ENCODE measurements around the gene SPATS2. TPM values are rescaled to one million over a fixed set of nuclear protein-coding genes. Genes with fewer than 3 reads are reported as not detected.
"Not testable (repeated sequence)": the region's sequence is repeated elsewhere in the genome, so short reads cannot be mapped to it uniquely, and the experiment has no call there.

The SPATS2 gene
- total RNA-seq, 1 donor from 2014 or later, result 32.1 TPM

DNA sequence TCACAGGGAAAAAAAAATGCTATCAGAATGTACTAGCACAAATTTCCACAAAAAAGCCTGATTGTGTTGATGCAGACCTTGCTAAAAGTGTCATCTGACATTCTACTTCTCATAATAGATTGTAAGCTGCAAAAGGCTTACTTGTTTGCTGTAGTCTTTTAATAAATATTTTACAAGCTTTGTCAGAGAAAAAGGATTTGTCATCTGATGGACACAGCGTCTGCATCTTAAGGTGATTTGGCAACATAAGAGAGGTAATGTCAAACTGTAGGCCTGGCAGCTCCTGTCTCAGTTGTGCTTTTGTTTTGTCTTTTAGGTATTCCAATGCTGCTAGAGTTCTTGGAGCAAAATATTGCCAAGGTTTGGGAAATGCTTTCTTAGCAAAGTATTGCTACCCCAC is 145.3 kb downstream of the SPATS2 start:
- no peak for DNase-seq (ENCODE audit: low spot score)

DNA sequence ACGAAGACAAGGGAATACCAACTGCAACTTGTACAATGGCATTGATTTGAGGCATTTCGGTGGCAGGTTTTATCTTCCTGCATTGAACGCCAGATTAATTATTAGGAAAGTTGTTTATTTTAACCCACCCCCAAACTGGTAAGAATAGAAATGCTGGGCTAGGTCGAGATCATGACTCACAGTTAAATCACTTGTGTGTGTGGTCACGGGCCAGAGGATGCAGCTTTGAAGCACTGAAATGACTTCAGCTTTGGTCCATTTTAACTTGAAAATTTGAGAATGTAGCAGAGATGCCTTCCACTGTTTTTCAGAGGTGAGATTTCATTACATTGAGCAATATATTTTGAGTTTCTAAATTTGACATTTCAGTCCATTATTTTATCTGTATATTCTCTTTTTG is 148.0 kb downstream of the SPATS2 start:
- peak; percentile 67 for DNase-seq (ENCODE audit: low spot score)

DNA sequence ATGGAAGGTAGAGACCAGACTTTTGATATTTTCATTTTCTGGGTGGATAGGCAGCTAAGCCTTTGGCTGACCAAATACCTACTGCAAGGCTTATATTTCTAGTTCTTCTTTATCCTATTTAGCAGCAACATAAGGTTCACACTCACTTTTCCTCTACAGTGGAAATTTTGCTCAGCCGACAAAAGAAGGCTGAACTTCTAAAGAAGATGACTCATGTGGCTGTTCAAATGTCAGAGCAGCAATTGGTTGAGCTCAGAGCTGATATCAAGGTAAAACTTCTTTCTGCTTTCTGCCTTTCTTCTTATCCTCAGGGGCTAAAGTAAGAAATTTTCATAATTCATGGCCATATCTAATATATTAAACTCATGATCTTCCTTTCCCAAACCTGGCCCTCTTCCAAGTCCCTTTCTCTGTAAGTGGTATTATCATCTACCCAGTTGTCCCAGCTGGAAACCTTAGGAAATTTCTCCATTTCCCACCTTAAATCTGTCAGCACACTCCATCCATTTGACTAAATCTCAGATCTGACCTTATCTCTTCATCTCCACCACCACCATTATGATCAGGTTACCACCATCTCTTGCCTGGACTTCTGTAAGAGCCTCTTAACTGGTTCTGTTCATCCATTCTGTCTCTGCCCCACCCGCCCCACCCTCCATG is 151.8 kb downstream of the SPATS2 start:
- no peak for DNase-seq (ENCODE audit: low spot score)

DNA sequence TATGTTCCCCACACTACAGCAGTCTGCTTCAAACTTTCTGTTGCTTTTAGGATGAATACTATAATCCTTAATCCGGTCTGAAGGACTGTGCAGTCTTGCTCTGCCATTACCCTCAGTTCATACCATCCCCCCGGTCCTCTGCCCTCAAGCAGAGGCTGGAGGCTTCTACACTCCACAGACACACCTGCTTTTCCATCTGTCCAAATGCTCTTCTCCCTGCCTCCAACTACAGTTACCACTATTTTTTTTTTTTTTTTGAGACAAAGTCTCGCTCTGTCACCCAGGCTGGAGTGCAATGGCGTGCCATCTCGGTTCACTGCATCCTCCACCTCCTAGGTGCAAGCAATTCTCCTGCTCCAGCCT is 152.3 kb downstream of the SPATS2 start:
- DNase-seq (ENCODE audit: low spot score), result no peak

DNA sequence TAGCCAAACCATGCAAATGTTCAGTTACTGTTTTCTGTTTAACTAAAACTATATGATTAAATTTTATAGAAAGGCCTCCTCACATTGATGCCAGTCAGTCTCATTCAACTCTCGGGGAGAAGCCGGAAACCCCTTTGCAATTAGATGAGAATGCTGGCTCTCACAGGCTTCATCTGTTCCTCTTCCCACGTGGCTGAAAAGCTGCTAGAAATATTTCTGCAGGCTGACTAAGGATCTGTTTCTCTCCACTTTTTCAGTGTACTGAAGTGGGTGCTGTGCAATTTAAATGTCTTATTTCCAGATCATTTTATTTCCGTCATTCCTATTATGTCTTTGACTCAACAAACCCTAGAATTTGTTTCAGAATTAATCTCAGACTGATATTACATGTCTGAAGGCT is 154.1 kb downstream of the SPATS2 start:
- no peak for DNase-seq (ENCODE audit: low spot score)

DNA sequence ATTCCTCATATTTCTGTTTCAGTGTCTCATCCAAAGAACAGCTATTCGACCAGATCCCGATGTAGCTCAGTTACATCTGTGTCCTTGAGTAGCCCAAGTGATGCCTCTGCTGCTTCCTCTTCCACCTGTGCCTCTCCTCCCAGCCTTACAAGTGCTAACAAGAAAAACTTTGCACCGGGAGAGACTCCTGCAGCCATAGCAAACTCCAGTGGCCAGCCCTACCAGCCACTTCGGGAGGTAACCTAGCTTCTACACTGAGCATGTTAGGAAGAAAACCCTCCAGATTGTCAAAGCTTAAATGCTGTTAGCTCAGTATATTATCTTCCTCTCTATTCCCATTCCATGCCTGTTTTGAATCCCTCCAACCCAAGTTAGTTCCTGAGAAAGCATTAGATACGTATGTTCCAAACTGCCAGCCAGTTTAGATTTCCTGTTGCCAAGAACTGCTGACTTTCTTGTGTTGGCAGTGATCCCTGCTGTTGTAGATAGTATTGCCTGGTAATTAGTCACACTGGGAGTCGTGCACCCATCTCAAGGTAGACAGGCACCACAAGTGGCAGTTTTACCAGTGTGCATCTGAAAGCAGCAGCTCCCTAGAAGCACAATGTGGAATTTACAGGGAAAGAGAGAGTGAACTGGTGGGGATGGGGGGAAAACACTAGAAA is 157.5 kb downstream of the SPATS2 start:
- DNase-seq (ENCODE audit: low spot score), result no peak

DNA sequence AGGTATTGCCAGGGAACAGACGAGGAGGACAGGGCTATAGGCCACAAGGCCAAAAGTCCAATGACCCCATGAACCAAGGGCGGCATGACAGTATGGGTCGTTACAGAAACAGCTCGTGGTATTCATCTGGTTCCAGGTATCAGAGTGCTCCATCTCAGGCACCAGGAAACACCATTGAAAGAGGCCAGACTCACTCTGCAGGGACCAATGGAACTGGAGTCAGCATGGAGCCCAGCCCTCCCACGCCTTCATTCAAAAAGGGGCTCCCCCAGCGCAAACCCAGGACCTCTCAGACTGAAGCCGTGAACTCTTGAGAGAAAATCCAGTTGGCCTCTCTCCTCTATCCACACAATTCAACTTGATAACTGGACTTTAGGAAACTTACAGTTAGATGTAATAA is 158.7 kb downstream of the SPATS2 start:
- no peak for DNase-seq (ENCODE audit: low spot score)

DNA sequence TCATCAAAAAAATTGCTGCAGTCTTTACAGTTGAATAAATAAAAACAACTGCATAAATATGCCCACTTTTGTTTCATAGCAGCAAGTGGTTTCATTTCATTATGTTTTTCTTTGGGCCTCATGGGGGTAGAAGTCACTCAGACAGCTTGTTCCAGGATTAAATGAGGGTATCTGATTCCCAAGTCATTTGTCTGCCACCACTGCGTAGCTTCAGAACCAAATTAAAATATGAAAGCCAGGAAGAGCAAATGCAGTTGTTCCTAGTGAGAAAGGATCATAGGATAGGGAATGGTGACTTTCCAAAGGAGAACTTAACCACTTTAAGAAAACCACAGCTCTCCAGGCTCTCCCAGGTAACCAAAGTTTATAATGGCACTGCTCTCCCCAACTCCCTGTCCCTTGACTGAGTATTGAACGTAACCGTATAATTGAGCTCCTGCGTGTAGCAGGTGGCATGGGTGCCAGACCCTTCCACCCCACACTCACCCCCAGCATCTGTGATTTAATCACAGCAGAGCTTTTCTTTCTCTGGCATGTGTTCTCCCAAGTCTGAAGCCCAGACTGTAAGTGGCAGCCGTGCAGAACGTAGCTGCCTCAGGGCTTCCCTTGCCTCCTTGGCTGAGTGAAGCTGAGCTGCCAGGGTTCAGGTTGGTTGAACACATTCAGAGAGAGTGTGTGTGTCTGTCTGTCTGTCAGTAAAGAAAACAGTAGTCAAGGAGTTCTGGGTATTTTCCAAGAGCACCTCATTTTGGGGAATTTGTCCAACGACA is 160.3 kb downstream of the SPATS2 start:
- peak; percentile 5 for DNase-seq (ENCODE audit: low spot score)

DNA sequence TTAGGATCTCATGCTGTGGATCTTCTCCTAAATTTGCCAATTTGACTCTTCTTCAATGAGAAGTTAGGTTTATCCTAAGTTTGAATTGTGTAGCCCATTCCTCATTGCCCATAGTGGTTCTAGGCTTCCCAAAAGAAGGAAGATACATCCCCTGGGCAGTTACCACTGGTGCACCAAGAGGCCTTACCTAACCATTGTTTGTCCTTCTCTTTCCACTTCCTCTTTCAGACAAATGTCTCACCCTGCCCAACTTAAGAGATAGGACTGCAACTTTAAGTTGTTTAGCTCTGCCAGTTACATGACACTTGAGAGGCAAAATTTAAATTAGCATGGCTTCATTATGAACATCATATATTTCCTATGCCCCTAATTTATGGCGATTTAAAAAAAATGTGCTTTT is 162.2 kb downstream of the SPATS2 start:
- no peak for DNase-seq (ENCODE audit: low spot score)

DNA sequence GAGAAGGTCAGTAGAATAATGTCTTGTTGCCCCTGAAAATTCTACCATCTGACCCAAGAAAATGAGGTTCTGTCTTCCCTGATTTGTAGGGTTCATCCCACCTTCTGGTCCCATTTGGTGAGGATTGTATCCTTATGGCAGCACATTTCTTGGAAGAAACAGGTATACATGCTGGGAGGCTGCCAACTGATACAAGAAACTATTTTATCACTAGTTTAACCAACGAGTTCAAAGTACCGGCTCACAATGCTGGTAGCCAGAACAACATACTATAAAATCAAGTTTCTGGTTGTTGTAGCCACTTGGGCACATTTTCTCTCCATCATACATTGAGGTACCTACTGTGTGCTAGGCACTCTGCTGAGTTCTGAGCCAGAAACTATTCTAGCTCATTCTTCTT is 164.5 kb downstream of the SPATS2 start:
- no peak for DNase-seq (ENCODE audit: low spot score)

DNA sequence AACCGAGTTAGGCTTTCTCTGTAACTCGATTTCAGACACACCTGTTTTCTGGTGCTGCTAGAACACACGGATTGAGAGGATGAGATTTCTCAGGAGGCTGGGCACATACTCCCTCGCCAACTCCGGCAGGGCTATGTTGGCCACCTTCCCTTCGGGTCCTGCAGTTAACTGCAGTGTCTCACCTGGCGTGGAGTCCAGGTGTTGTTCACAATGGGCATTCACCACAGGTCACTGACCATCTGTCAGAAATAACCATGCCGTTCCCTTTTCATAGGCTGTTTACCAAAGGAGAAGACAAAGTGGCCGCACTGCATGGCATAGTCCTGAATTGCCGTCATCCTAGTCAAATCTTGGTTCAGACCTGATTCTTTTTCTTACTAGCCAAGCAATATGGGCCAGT is 166.1 kb downstream of the SPATS2 start:
- DNase-seq (ENCODE audit: low spot score), result no peak

DNA sequence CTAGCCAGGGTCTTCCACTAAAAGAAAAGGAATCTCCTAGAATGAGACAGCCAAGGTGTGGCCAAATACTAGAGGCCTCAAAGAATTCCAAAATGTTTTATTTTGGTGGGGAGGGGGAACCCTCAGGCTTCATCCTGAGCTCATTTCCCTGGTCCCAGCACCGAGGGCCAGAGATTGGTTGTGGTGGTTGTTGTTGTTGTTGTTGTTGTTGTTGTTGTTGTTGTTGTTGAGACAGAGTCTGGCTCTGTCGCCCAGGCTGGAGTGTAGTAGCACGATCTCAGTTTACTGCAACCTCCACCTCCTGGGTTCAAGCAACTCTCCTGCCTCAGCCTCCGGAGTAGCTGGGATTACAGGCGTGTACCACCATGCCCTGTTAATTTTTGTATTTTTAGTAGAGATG is 166.9 kb downstream of the SPATS2 start:
- not testable (repeated sequence) for DNase-seq (ENCODE audit: low spot score)

DNA sequence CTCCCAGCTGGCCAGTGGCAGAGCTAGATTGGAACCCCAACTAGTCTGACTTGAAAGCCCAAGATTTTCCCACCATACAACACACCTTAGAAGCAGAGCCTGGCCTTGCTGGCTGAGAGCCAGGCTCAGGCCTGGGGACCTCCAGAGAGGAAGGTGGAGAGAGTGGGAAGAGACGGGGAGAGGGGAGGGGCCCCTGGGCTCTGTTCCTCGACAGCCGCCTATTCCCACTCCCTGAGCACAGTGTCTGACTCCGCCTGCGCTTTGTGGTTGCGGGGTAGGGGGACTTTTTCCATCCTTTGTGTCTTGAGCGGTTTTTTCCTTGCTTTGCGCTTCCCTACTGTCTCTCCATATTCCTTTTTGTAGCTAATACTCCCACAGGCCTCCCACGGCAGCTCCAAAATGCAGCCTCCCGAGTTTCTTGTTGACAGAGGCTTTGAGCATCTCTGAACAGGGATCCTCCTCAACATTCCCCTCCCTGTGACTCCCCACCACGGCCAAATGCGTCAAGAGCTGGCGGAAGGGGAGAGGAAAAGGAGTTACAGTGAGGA is 167.5 kb downstream of the SPATS2 start:
- no peak for DNase-seq (ENCODE audit: low spot score)

DNA sequence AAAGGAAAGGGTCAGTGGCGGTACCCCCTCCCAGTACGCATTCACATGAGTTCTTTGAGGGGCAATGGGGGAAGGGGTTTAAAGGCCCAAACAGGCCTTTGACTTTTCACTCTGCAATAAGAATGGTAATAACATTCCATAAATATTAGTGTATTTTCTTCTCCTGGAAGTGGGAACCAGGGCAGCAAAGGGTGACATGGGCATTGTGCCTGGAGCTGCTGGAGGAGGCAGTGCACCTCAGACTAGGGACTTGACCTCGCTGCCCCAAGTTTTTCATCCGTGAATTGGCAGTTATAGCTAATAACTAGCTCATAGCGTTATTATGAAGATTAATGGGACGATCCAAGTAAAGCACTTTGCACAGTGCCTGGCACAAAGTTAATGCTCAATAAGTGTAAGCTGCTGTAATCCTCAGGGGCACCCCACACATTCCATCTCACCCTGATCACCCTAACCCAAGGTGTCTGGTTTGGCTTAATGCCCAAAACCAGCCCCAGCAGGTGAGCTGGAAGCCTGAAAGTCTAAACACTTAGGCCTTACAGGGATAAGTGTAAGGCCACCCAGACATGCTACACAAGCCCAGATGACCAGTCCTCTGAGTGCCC is 168.8 kb downstream of the SPATS2 start:
- no peak for DNase-seq (ENCODE audit: low spot score)

DNA sequence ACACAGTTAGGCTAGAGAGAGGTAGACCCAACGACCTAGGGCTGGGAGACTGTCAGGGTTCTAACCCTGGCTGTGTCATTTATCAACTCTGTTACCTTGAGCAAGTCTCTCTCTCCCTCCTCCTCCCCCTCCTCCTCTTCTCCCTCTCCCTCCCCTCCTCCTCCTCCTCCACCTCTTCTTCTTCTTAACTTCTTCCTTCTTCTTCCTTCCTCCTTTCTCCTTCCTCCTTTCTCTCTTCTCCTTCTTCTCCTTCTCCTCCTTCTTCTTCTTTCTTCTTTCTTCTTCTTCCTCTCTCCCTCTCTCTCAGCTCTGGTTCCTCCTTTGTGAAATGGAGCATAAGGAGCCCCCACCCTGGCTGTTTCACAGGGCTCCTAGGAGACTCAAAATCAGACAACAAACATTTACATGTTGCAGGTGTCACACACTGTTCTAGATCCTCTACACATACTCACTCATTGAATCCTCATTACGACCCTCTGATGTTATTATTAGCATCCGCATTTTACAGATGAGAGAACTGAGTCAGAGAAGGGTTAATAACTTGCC is 169.3 kb downstream of the SPATS2 start:
- no peak for DNase-seq (ENCODE audit: low spot score)

DNA sequence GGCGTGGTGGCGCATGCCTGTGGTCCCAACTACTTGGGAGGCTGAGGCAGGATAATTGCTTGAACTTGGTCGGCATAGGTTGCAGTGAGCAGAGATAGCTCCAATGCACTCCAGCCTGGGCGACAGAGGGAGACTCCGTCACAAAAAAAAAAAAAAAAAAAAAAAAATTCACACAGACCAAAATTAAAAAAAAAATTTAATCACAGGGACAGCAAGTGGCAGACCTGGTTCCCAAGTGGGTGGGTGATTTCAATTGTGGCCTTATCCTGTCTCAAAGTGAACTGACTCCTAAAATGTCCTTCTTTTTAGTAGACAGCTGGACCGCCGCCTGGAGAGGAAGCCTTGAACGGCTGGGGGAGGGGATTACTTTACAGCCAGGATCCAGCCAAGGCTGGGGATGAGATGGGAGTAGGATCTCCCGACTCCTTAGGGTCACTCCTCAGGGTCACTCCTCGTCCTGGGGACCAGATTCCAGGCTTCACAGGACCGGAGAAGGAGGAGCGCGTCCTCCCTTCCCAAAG is 170.0 kb downstream of the SPATS2 start:
- no peak for DNase-seq (ENCODE audit: low spot score)

DNA sequence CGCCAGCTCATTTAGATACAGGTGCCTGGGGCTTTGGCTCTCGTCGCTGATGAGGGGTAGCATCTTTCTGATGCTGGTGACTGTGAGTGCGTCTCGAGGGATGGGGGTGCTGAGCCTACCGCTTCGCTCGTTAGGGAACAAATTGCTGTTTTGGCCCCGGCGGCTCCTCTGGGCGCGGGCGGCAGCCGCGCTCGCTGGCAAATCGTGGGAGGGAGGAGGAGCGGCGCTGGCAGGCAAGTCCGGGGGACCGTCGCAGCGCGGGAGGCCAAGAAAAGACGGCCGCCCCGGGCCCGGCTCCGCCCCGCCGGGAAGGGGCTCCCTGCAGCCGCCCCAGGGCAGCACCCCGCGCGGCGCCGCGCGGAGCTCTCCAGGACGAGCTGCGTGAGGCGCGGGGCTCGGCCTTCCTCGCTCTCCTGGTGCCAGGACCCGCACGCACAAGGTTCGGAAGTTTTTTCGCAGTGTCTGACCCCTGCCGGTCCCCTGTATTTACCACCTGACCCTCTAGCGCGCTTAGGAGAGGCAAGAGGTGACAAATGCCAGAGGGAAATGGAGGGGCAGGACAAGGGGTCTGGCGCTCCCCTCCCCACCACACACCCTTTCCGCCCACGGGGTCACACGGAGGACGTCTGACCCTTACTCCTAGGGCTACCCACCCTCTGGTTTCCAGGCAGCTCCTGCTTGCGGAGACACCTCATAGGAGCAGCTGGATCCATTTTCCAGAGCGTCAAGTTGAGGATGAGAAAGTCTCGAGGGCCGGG is 170.7 kb downstream of the SPATS2 start:
- no peak for DNase-seq (ENCODE audit: low spot score)

DNA sequence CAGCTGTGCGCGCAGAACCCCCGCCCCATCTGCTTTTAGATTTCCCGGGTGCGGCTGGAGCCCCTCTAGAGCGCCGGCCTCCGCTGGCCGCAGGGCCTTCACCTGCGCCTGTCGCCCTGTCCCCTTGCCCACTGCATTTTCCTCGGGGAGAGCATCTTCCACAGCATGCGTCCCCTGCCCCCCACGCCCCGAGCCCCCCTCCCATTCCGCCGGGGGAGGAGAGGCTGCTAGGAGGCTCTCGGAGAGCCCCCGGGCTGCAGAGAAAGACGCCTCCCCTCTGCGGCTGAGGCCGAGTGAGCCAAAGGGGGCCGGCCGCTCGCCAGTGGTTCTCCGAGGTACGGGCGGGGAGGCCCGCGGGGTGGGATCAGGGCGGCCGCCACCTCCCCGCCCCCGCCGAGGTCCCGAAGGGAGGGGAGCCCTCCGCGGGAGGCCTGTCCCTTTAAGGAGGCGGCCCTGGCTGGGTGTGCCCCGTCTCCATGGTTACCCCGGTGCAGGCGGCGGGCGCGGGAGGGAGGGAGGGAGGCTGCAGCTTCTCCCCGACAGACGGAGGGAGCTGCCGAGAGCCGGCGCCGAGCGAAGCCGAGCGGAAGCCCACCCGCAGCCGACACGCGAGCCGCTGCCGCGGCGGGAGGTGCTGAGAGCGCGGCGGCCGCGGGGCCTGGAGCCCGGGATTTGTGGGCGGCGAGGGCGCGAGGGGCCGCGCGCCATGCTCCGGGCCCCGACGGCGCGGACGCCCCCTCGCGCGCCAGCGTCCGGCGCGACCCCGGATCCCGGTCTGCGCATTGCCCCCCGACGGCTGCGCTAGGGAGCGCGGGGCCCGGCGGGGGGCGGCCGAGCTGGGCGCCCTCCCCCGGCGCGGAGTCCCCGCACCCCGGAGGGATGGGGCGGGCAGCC is 171.5 kb downstream of the SPATS2 start, which contains the start of gene KCNH3:
KCNH3 (plus strand) TSS at position 521 of the 894 bp plus-strand sequence. CDS start 387 bp downstream, outside the sequence.
- peak; percentile 88 for DNase-seq (ENCODE audit: low spot score)

DNA sequence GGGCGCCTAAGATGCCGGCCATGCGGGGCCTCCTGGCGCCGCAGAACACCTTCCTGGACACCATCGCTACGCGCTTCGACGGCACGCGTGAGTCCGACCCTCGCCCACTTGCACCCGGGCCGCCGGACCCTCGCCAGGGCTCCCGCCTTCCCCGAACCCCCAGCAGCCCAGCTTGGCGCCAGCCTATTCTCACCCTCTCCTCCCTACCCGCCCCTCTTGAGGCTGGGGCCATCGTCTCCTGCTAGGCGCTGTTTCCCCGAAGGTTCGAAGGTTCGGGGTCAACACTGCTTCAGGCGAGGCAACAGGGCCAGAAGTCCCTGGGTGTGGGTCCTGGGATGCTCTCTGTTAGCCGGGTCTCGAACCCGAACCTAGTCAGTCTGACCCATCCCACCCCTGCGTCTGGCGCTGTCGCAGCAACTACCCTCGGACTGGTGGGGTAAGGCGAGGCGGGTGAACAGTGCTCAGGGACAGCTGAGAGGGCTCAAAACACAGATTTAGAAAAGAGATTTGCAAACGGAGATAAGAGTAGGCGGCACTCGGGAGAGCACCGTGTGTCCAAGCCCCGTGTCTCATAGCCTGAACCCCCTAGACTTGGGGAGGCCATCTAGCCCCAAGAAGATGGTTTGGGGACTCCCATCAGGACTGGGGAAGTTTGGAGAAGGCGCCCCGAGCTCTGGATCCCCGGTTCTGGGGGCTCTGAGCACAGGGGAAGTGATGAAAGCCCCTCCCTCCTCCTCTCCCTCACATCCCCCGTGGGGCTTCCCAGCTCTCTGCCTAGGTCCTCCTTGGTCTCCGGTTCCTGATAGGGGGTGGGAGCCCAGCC is 172.4 kb downstream of the SPATS2 start:
- no peak for DNase-seq (ENCODE audit: low spot score)

All from mucosa of gallbladder (tissue), 1 donor.